ENCODE measurements around the gene PPA1.

PPA1 gene

DNA sequence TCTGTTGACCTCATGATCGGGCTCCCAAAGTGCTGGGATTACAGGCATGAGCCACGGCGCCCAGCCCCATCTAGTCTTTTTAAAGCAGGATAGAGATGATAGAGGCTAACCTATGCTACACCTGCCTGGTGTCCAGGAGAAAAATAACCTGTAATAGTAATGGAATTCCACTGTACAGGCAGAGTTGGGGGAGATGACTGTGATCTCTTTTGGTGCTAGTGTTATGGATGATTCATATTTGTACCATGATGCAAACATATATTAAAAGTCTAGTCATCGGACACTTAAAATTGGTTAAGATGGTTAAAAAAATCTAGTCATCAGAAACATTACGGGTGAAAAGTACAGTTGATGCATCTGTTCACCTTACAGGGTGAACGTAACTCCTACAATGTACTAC, 56.8 kb downstream of the PPA1 start:
- in situ Hi-C loops (cut with HindIII; ENCODE audit: low sequenced_read_pairs): no loop called here
- TF ChIP-seq, protein P1, sequence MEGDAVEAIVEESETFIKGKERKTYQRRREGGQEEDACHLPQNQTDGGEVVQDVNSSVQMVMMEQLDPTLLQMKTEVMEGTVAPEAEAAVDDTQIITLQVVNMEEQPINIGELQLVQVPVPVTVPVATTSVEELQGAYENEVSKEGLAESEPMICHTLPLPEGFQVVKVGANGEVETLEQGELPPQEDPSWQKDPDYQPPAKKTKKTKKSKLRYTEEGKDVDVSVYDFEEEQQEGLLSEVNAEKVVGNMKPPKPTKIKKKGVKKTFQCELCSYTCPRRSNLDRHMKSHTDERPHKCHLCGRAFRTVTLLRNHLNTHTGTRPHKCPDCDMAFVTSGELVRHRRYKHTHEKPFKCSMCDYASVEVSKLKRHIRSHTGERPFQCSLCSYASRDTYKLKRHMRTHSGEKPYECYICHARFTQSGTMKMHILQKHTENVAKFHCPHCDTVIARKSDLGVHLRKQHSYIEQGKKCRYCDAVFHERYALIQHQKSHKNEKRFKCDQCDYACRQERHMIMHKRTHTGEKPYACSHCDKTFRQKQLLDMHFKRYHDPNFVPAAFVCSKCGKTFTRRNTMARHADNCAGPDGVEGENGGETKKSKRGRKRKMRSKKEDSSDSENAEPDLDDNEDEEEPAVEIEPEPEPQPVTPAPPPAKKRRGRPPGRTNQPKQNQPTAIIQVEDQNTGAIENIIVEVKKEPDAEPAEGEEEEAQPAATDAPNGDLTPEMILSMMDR (IDR thresholded peaks at IDR 0.05; ENCODE audit: low read depth, low read length, missing control alignments): no peak
- no peak overlapping the region for H3K4me3 ChIP-seq (ENCODE audit: low read depth, low read length)
- DNase-seq (ENCODE audit: low read depth): no peak

DNA sequence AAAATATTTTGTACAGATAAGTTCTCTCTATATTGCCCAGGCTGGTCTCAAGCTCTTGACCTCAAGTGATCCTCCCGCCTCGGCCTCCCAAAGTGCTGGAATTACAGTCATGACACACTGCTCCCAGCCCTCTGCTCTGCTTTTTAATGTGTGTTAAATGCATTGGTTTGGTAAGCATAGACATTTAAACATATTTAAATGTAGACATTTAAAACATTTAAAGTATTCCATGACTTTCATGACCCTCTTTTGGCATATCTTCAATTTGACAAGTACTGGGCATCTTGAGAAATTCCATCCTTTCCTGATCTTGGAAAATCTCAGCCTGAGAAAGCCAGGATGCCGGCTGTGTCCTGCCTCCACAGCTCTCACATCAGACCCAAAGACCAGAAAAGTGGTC, 57.7 kb downstream of the PPA1 start:
- TF ChIP-seq, protein P1 (IDR thresholded peaks at IDR 0.05; ENCODE audit: low read depth, low read length, missing control alignments): no peak
- in situ Hi-C loops (cut with HindIII; ENCODE audit: low sequenced_read_pairs): no loop called here
- DNase-seq (ENCODE audit: low read depth): no peak
- no peak overlapping the region for H3K4me3 ChIP-seq (ENCODE audit: low read depth, low read length)

DNA sequence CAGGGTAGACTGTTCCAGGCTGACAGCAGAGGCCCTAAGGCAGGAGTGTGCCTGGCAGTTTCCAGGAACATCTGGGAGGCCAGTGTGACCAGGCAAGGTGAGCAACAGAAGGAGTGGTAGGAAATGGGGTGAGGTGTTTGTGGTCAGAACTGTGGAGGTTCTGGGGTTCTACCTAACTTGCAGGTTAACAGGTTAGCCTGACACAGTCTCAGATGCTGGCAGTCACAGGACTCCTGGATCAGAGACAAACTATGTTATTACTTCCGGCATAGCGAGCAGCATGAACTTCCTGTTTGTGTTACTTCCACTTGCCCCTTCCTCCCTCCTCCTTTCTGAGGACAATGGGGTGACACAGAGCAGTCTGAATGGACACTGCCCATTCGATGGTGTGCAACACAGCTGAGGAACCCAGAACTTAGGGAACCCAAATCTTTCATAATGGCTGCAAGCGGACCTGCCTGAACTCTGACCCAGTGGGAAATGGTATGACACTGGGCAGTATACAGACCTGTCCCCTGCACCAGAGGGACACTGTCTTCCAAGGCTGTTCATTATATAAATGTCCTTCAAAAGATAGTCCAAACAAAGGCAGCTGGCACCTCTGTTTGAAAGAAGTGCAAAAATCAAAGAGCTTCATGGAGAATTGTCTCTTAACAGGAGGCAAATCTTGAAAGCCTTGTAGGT, 59.0 kb downstream of the PPA1 start:
- no peak overlapping the region for H3K4me3 ChIP-seq (ENCODE audit: low read depth, low read length)
- in situ Hi-C loops (cut with HindIII; ENCODE audit: low sequenced_read_pairs): no loop called here
- TF ChIP-seq, protein P1 (IDR thresholded peaks at IDR 0.05; ENCODE audit: low read depth, low read length, missing control alignments): no peak
- DNase-seq (ENCODE audit: low read depth): no peak

DNA sequence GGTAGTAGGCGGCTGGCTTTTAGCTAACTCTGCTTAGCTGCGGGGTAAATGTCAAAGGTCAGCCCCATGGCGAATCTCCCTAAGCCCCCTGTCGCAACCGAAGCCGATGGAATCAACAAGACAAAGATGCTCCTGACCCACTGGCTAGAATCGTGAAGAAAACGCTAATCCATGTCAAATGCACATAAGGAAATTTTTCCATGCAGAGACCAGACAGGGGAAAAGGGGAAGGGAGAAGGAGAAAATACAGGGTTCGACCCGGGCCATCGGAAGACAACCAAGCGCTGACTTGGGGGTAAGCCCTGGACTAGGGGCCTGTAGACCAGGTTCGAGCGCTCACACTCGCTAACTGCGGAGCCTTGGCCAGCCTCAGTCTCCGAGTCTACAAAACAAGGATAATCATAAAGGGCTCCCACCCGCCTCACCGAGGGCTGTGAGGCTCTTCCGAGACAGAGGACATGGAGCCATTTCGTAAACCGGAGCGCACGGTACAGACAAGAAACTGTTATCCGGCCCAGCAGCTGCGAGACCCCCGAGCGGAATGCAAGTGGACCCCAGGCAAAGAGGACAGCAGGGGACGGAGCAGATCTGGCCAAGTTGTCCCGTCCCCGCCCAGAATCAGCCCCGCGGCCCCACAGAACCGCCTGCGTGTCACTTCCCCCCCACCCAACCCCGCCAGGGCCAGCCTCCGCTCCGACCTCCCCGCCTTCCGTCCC, 63.4 kb downstream of the PPA1 start:
- no peak for DNase-seq (ENCODE audit: low read depth)
- in situ Hi-C loops (cut with HindIII; ENCODE audit: low sequenced_read_pairs): no loop called here
- TF ChIP-seq, protein P1 (IDR thresholded peaks at IDR 0.05; ENCODE audit: low read depth, low read length, missing control alignments): no peak

DNA sequence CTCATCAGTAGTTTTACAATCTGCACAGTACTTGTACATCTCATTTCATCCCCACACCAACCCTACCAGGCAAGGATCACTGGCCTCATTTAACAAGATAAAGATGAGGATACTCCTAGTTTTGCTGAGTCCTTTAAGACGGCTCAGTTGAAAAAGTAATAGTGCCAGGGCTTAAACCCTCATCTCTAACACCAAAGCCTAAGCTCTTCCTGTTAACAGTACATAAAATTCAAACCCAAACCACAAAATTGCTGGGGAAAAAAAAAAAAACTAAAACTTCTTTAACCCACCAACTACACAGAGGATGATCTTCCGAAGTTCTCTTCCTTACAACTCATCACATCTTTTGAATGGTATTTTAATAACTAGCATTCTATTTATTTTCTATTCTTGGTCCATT, 64.2 kb downstream of the PPA1 start:
- peak overlapping the region; percentile 98 for H3K4me3 ChIP-seq (ENCODE audit: low read depth, low read length)
- TF ChIP-seq, protein P1 (IDR thresholded peaks at IDR 0.05; ENCODE audit: low read depth, low read length, missing control alignments): no peak
- in situ Hi-C loops (cut with HindIII; ENCODE audit: low sequenced_read_pairs): no loop called here

More for the DNA sequence above, 63.4 kb downstream of the PPA1 start:
- peak overlapping the region; percentile 98 for H3K4me3 ChIP-seq (ENCODE audit: low read depth, low read length)

DNA sequence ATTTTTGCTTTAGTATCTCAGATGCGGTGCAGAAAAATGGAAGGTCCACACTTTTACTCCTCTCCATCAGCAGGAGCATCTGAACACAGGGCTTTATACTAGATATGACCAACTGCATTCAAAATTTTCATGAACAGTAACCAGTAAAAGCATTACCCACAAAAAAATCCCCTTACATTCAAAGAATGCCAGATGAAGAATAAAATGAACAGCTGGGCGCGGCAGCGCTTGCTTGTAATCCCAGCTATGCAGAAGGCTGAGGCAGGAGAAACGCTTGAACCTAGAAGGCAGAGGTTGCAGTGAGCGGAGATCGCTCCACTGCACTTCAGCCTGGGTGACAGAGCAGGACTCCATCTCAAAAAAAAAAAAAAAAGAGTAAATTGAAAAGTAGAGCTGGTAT, 66.0 kb downstream of the PPA1 start:
- DNase-seq (ENCODE audit: low read depth): no peak
- TF ChIP-seq, protein P1 (IDR thresholded peaks at IDR 0.05; ENCODE audit: low read depth, low read length, missing control alignments): no peak
- in situ Hi-C loops (cut with HindIII; ENCODE audit: low sequenced_read_pairs): no loop called here
- no peak overlapping the region for H3K4me3 ChIP-seq (ENCODE audit: low read depth, low read length)

More for the DNA sequence above, 64.2 kb downstream of the PPA1 start:
- DNase-seq (ENCODE audit: low read depth): no peak

All from astrocyte of the cerebellum (primary cell).